Activated T-cell treated with anti-CD3 and anti-CD28 coated beads for 1 hour (primary cell): ENCODE results near the gene DCTN1.

Experiments used
- DNase-seq: peaks from one replicate; pipeline ENCODE4 v3.0.0-alpha.2; 2020; ENCODE audit warnings: low read depth

DCTN1 gene

GRCh38 chr2:74413001-74413698, 33.0 kb upstream of the DCTN1 start:
- DNase-seq, result no peak

DNA sequence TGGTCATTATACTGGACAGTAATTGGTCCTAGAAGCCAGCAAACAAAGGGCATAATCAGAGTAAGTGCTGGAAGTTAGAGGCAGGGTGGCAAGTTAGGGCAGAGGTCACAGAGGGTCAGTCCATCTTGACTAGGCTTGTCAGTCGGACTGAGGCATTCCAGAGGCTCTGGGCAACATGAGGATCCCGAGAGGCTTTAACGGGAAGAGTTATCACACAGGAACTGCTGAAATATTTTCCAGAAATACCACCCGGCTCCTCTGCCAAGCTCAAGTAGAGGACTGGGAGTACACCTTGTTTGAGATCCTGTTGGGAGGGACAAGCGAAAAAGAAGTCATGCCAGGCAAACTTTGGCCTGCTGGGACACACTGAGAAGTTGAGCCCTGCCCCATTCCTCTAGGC, 27.6 kb upstream of the DCTN1 start:
- no peak for DNase-seq

- no peak for DNase-seq
These were observed 25.9 kb upstream of the DCTN1 start for GRCh38 chr2:74406035-74406434.

DNA sequence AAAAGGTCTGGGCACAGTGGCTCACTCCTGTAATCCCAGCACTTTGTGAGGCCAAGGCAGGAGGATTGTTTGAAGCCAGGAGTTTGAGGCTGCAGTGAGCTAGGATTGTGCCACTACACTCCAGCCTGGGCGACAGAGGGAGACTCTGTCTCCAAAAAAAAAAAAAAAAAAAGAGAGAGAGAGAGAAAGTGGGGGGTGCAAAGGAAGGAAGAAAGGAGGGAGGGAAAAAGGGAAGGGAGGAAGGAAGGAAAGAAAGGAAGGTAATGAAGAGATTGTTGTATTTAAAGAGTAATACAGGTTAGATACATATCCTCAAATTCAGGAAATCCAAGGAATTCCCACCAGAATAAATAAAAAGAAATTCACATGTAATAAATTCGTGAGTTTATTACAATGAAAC, 21.8 kb upstream of the DCTN1 start:
- DNase-seq, result no peak

DNA sequence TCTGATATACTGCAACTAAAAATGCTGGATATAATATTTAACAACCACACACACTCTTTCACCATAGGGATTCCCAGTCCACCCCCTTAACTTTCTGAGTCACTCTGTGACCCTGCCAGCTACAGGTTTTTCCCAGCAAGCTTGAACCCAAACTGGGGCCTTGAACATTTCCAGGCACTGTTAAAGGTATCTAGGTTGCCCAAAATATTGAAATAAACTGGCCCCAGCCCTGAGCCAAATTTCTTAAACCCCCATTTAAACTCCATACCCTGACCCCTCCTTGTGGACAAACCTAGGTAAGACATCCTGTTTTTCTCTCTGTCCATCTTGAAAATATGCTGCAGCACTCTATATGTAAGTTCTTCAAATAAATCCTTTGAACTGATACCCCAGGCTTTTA, 19.7 kb upstream of the DCTN1 start:
- DNase-seq, result no peak

DNA sequence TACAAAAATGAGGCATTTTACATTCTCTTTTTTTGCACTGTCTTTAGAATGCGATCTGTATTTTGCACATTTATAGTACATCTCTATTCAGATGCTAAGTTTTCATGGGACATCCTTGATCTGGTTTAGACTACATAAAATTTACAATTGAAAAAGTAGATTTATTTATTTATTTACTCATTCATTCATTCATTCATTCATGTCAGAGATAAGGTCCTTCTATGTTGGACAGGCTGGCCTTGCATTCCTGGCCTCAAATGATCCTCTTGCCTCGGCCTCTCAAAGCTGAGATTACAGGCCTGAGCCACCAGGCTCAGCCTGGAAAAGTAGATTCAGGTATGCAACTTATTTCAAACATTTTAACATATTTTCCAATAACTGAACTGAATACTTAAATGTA, 16.0 kb upstream of the DCTN1 start:
- no peak for DNase-seq

- no peak for DNase-seq
These were observed 13.4 kb upstream of the DCTN1 start for GRCh38 chr2:74393525-74393924.

- no peak for DNase-seq
These were observed 12.3 kb upstream of the DCTN1 start for GRCh38 chr2:74392449-74392743.

DNA sequence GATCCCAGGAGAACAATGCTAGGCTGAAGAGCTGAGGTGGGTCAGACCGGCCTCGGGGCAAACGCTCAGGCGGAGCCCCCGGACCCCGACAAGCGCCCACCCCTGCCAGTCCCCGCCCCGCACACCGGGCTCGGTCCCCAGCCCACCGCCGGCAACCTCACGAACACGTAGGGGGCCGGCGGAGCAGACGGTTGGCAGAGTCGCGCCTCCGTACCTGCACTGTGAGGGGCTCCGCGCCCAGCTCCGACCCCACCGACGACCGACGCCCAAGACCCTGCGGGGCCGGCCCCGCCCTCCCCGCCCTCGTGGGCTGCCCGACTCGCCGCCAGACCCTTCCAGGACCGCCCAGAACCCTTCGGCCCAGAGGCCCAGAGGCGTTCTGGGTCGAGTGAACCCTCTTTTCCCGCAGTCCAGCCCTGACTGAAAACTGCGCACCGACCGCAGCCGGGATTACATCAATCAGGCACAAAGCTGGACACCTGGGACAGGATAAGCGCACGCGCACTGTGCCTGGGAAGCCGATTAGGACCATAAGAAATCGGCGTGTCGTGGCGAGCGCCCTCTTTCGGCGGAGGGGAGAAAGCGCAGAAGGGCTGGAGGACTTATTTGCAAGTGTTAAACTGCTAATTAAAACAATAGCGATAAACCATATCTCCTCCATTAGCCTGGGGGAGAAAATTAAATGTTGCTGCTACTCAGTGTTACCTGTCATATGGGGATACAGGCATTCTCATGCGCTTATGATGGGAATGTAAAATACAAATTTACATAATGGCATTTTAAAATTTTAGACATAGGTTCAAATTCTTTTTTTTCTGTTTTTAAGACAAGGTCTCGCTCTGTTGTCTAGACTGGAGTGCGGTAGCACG, 11.7 kb upstream of the DCTN1 start:
- peak; percentile 99 for DNase-seq

DNA sequence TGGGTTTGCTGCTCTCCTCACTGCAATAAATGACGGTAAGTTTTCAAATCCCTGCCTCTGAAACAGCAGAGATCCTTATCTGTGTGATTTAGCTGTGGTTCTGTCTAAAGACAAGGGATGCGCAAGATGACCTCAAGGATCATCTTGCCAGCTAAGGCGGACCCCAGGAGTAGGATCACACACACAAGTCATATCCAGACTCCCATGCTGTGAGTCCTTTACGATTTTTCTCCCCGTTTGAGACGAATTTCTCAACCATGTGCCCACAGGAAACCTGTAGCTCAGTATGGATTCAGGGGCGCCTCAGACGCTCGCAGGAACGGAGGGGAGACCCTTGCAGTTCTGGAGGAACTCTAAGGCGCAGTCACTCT, 11.1 kb upstream of the DCTN1 start:
- no peak for DNase-seq

DNA sequence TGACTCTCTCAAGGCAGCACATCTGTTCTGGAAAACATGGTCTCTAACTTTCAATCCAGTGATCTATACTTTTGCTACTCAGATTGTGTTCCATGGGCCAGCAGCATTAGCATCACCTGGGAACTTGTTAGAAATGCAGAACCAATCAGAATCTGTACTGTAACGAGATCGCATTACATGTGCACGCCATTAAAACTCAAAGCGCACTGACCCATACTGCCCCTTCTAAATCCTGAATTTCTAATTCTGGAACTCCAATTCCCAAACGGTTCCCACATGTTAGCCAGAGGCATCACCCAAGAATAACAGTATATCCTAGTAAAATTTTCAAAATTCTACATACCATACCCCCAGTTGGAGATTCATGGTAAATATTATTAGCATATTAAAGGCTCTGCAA, 10.5 kb upstream of the DCTN1 start:
- DNase-seq, result no peak

- DNase-seq, result no peak
These were observed 7.2 kb upstream of the DCTN1 start for GRCh38 chr2:74387346-74387745.

DNA sequence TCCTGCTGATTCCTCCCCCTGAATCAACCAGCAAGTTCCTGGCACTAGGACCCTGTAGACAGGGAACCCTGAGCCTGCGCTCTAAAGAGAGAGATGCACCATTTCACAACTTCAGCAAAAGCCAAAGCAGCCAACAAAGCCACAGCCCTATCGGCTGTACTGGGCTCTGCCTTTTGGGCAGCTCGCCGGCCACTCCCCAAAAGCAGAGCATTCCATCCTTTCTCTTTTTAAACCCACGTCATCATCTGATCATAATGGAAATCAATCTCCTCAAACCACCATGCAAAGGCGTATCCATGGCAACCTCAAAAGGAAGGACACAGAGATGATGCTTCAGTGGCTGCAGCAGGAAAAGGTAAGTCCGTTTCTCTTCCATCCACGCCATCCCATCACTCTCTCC, 5.3 kb upstream of the DCTN1 start:
- DNase-seq, result no peak

GRCh38 chr2:74384051-74384450, 3.9 kb upstream of the DCTN1 start:
- no peak for DNase-seq

DNA sequence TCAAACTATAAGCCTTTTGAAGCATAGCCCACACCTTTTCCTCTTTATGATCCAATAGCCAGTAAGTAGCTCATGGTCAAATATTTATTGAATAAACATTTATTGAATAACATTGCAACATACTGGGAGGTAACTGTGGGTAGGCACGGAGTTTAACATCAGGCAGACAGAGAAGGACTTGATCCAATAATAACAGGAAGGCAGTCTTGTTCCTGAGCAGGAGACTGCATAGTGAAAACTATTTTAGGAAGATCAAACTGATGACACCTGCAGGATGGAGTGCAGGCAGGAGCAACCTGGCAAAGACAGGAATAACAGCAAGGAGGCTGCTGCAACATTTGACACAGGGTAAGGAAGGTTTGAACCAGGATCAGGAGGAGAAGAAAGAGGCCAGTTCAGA, 3.1 kb upstream of the DCTN1 start:
- no peak for DNase-seq

- no peak for DNase-seq
These were observed 1.6 kb upstream of the DCTN1 start for GRCh38 chr2:74381751-74382150.

- DNase-seq, result no peak
These were observed 2.1 kb downstream of the DCTN1 start for GRCh38 chr2:74378007-74378406.

GRCh38 chr2:74375838-74376237, 4.3 kb downstream of the DCTN1 start:
- no peak for DNase-seq

DNA sequence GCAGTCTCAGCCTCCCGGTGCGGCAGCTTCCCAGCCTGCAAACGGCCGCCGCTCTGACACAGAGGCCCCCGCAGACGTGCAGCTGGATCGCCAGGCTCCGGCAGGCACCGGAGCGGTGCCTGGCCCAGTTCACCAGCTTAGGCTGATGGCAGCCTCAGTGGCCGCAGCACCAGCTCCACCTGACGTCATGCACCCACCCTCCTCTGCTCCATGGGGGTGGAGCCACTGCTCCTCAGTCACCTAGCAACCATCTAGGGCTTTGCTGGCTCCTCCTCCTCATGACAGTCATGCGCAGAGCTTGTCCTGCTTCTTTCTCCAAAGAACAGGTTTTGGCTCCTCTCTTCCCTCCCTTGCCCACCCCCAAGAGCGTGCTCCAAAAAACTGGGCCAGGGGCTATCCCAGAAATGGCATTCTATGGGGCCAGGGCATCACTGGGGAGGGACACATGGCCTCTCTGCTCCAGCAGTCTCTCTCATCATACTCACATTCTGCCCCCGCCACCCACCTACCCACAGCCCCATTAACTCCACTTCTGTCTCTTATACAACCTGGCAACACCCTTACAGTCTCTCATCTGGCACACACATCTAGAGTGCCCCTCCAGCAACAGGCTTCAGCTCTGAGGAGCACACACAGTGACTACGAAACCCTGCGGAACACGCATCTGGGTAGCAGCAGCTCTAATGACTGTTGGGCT, 5.5 kb downstream of the DCTN1 start:
- no peak for DNase-seq

DNA sequence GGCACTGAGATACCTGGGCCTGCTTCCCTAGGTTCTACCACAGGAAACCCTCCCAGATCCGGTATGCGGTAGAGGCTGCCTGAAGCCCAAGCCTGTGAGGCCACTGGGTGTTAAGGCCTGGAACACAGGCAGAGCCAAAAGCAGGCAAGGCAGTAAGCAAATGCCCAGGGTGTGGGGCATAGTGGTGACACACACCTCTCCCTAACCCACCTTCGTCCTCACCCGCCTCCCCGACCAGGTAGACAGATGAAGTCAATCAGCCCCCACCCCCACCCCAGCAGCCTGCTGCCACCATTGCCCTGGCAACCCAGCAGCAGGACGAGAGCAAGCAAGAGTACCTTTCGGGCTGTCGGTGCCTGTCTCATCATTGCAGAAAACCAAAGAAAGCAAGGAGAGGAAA, 6.1 kb downstream of the DCTN1 start:
- no peak for DNase-seq

- DNase-seq, result no peak
These were observed 6.9 kb downstream of the DCTN1 start for GRCh38 chr2:74373221-74373676.

GRCh38 chr2:74372674-74373073, 7.4 kb downstream of the DCTN1 start:
- DNase-seq, result no peak

DNA sequence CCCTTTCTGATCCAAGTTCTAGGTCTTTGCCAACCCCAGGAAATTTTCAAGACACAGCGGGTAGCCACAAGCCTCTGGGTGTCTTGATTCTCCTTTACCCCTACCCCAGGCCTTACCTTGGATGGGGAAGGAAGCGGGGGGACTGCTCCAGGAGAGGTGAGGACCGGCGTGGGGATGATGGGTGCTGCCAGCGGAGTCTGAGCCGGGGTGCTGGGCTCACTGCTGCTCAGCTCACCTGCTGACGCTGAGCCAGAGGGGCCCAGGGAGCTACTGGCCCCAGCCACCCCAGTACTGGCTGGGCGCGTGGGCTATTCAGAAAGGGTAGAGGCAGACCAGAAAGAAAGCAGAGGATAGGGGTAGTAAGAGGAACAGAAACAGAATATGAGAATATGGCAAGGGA, 8.7 kb downstream of the DCTN1 start:
- DNase-seq, result no peak
